CD14-positive monocyte (primary cell): ENCODE data around the gene PPM1H. TPM values are rescaled to one million over a fixed set of nuclear protein-coding genes. Genes with fewer than 3 reads are reported as not detected.

Experiments used
- DNase-seq, 3 donors: peaks; one replicate each; pipeline ENCODE4 v3.0.0-alpha.2; 2011 to 2022
- H2AFZ ChIP-seq: 2 replicates; pipeline ENCODE4 v1.6.0; 2012; ENCODE audit warnings: mild to moderate bottlenecking, low read depth, low read length, inconsistent platforms; ENCODE audit not compliant: insufficient read depth, poor library complexity, severe bottlenecking
- H3K27ac ChIP-seq, 2 donors: 1 replicate in 1 of 2; 2 replicates in 1 of 2; pipeline ENCODE4 v1.5.1; 2012 to 2013; ENCODE audit warnings: low read length in 2 of 2, control low read depth in 1 of 2, inconsistent platforms in 1 of 2, low read depth in 1 of 2, mild to moderate bottlenecking in 1 of 2
- H3K27me3 ChIP-seq, 2 donors: one replicate each; pipeline versions ENCODE4 v1.6.0 to v1.6.1; 2011 to 2013; ENCODE audit warnings: low read length in 2 of 2; ENCODE audit not compliant: control insufficient read depth in 2 of 2, insufficient read depth in 2 of 2
- H3K36me3 ChIP-seq, 2 donors: replicated peaks in 1 of 2; 1 replicate in 1 of 2; 2 replicates in 1 of 2; pipeline versions ENCODE4 v1.5.1 to v1.6.1; 2012 to 2013; ENCODE audit warnings: low read length in 2 of 2, control low read depth in 1 of 2, inconsistent platforms in 1 of 2, mild to moderate bottlenecking in 1 of 2; ENCODE audit not compliant: insufficient read depth in 2 of 2, control insufficient read depth in 1 of 2
- H3K4me1 ChIP-seq, 2 donors: 1 replicate in 1 of 2; 2 replicates in 1 of 2; pipeline versions ENCODE4 v1.5.1 to v1.6.1; 2012 to 2013; ENCODE audit warnings: low read length in 2 of 2, control low read depth in 1 of 2, inconsistent platforms in 1 of 2, mild to moderate bottlenecking in 1 of 2, moderate library complexity in 1 of 2; ENCODE audit not compliant: insufficient read depth in 2 of 2, control insufficient read depth in 1 of 2
- H3K4me2 ChIP-seq: replicated peaks from 2 replicates; pipeline ENCODE3; 2012; ENCODE audit warnings: low read length, moderate library complexity, mild to moderate bottlenecking; ENCODE audit not compliant: poor library complexity, severe bottlenecking; ENCODE audit errors: extremely low read depth
- H3K4me3 ChIP-seq, 3 experiments: fragments of 200-600 bp in 1 of 3; sonication (generic) in 1 of 3; replicated peaks in 1 of 3; 1 replicate in 2 of 3; 2 replicates in 1 of 3; pipeline ENCODE4 v1.5.1; 2011 to 2013; ENCODE audit warnings: low read length in 3 of 3, mild to moderate bottlenecking in 3 of 3, control low read depth in 2 of 3, low read depth in 2 of 3, inconsistent platforms in 1 of 3, moderate library complexity in 1 of 3
- H3K79me2 ChIP-seq: 2 replicates; pipeline ENCODE4 v1.6.0; 2012; ENCODE audit warnings: mild to moderate bottlenecking, control low read depth, inconsistent platforms, low read length, moderate library complexity; ENCODE audit not compliant: insufficient read depth
- H3K9ac ChIP-seq: 2 replicates; pipeline ENCODE4 v1.6.0; 2017; ENCODE audit warnings: low read length, mild to moderate bottlenecking; ENCODE audit not compliant: insufficient read depth, poor library complexity, severe bottlenecking
- H3K9me3 ChIP-seq, 2 donors: replicated peaks in 1 of 2; 1 replicate in 1 of 2; 2 replicates in 1 of 2; pipeline versions ENCODE4 v1.5.1 to v1.6.1; 2012 to 2013; ENCODE audit warnings: low read length in 2 of 2, control low read depth in 1 of 2; ENCODE audit not compliant: control insufficient read depth in 1 of 2, insufficient read depth in 1 of 2
- H4K20me1 ChIP-seq: 2 replicates; pipeline ENCODE4 v1.6.0; 2012; ENCODE audit warnings: mild to moderate bottlenecking, low read length, control low read depth, moderate library complexity; ENCODE audit not compliant: insufficient read depth
- H3K27ac Mint-ChIP-seq, 7 donors: one replicate each; pipeline ENCODE4 v1.8.0; 2020; ENCODE audit warnings: mild to moderate bottlenecking in 7 of 7, mixed read lengths in 7 of 7, moderate library complexity in 6 of 7, inconsistent platforms in 2 of 7
- H3K27me3 Mint-ChIP-seq, 3 donors: one replicate each; pipeline ENCODE4 v1.8.0; 2021 to 2022; ENCODE audit warnings: low read depth in 3 of 3, mild to moderate bottlenecking in 3 of 3, mixed read lengths in 3 of 3, moderate library complexity in 3 of 3, inconsistent platforms in 1 of 3
- H3K36me3 Mint-ChIP-seq, 2 donors: one replicate each; pipeline ENCODE4 v1.8.0; 2020; ENCODE audit warnings: mixed read lengths in 2 of 2, inconsistent platforms in 1 of 2, mild to moderate bottlenecking in 1 of 2
- H3K4me1 Mint-ChIP-seq: one replicate; pipeline ENCODE4 v1.8.0; 2020; ENCODE audit warnings: mild to moderate bottlenecking, mixed read lengths
- H3K4me3 Mint-ChIP-seq, 2 donors: one replicate each; pipeline ENCODE4 v1.8.0; 2020; ENCODE audit warnings: mild to moderate bottlenecking in 2 of 2, mixed read lengths in 2 of 2, moderate library complexity in 1 of 2
- H3K9me3 Mint-ChIP-seq, 7 donors: one replicate each; pipeline ENCODE4 v1.8.0; 2020 to 2022; ENCODE audit warnings: mixed read lengths in 7 of 7, mild to moderate bottlenecking in 6 of 7, moderate library complexity in 6 of 7, inconsistent platforms in 2 of 7
- CTCF ChIP-seq: fragments of 200-600 bp; IDR thresholded peaks from one replicate; pipeline ENCODE4 v1.8.0; 2022; ENCODE audit warnings: antibody characterized with exemption, mild to moderate bottlenecking
- WGBS: methylation state at CpG from one replicate; pipeline ENCODE4 v1.1.5; 2013; ENCODE audit warnings: missing lambda C conversion rate; ENCODE audit not compliant: insufficient coverage; 5-methylcytosine and 5-hydroxymethylcytosine counted together
- intact Hi-C, 2 donors: fragments of 100-400 bp; cut with micrococcal nuclease; formaldehyde crosslinking; loops; one replicate each; pipeline versions ENCODE4 v1.15.0 to v1.15.1; 2023
- polyA plus RNA-seq, 3 donors: library from polyadenylated mRNA; depleted of rRNA in 1 of 3; unstranded in 2 of 3; stranded (reverse) in 1 of 3; fragments of 300-500 nt in 2 of 3; fragments of >200 nt in 1 of 3; fragmentation: Illumina TruSeq in 2 of 3; gene quantifications; 1 replicate in 2 of 3; 2 replicates in 1 of 3; pipeline ENCODE4 v1.2.3, GENCODE V29; 2012 to 2021

The PPM1H gene
- polyA plus RNA-seq, 3 donors = 1.5 to 2.8 (median 1.9) TPM

- H3K9me3 ChIP-seq = no peaks in the 10 kb centered on the region
- H3K27ac ChIP-seq = no peak overlapping the region
- H3K36me3 ChIP-seq = no peaks in the 10 kb centered on the region
- no peak overlapping the region for H3K4me3 ChIP-seq
- no peaks in the 10 kb centered on the region for H3K27me3 ChIP-seq
- Mint-ChIP-seq H3K27ac (no peak overlapping the region), H3K4me1 (no peaks in the 10 kb centered on the region), H3K9me3 (no peaks in the 10 kb centered on the region), H3K27me3 (no peaks in the 10 kb centered on the region), H3K36me3 (peaks cover 3 to 9% of the 10 kb centered on the region in 2 donors), H3K4me3 (no peak overlapping the region)
- H2AFZ ChIP-seq = no peak overlapping the region
- no peak for DNase-seq
- H3K4me2 ChIP-seq = no peak overlapping the region
- intact Hi-C loops = no loop called here
- no peak for TF ChIP-seq CTCF
- H3K4me1 ChIP-seq = no peaks in the 10 kb centered on the region
- no peaks in the 10 kb centered on the region for H4K20me1 ChIP-seq
- no peak overlapping the region for H3K9ac ChIP-seq
- 100% methylated on average over 5 of the region's 7 CpGs for WGBS
- no peaks in the 10 kb centered on the region for H3K79me2 ChIP-seq
Measured at GRCh38 chr12:62832027-62832426, 102.9 kb downstream of the PPM1H start.

GRCh38 chr12:62827855-62828254 is 107.1 kb downstream of the PPM1H start:
- DNase-seq = no peak
- no peaks in the 10 kb centered on the region for H3K4me1 ChIP-seq
- WGBS = no CpG with 5 or more reads among the region's 2 CpGs
- H3K9ac ChIP-seq = no peak overlapping the region
- H2AFZ ChIP-seq = no peak overlapping the region
- H3K36me3 Mint-ChIP-seq = peaks cover 4 to 9% of the 10 kb centered on the region in 2 donors
- H3K27ac Mint-ChIP-seq = no peak overlapping the region
- no peaks in the 10 kb centered on the region for H3K36me3 ChIP-seq
- no peak overlapping the region for H3K4me3 ChIP-seq
- H3K4me2 ChIP-seq = no peak overlapping the region
- H3K9me3 Mint-ChIP-seq = peaks cover 0 to 4% (median 0%) of the 10 kb centered on the region in 7 donors
- intact Hi-C loops = no loop called here
- no peaks in the 10 kb centered on the region for H3K79me2 ChIP-seq
- no peaks in the 10 kb centered on the region for H3K9me3 ChIP-seq
- no peaks in the 10 kb centered on the region for H3K4me1 Mint-ChIP-seq
- H3K27ac ChIP-seq = no peak overlapping the region
- H4K20me1 ChIP-seq = no peaks in the 10 kb centered on the region
- H3K27me3 ChIP-seq = no peaks in the 10 kb centered on the region
- no peak for TF ChIP-seq CTCF
- H3K27me3 Mint-ChIP-seq = peaks cover 0 to 2% (median 0%) of the 10 kb centered on the region in 3 donors
- no peak overlapping the region for H3K4me3 Mint-ChIP-seq
